Measurements from ENCODE around the gene STK38L. TPM values are rescaled to one million over a fixed set of nuclear protein-coding genes. Genes with fewer than 3 reads are reported as not detected.

Gene STK38L
- total and polyA plus RNA-seq, 7 donors, result 16.8 to 86.2 (median 67.3) TPM

- no peak for DNase-seq
- Histone ChIP-seq H3K36me3 (peaks cover 0 to 59% (median 25%) of the 10 kb centered on the region in 4 donors), H3K9me3 (no peaks in the 10 kb centered on the region), H3K4me1 (peaks cover 0 to 38% (median 31%) of the 10 kb centered on the region in 4 donors), H3K4me3 (no peak overlapping the region), H3K27me3 (no peaks in the 10 kb centered on the region), H3K27ac (peak overlapping the region in 1 of 4 donors; percentile 17)
- intact Hi-C loops (cut with DNase I), result loop anchor here (5.0 kb wide), 3 partner anchors 167 to 372 kb away; partner anchors contain the start of genes FGFR1OP2, INTS13 and TM7SF3
- TF ChIP-seq CTCF (IDR thresholded peaks at IDR 0.05) (no peak), POLR2AphosphoS5 (IDR thresholded peaks at IDR 0.05) (no peak), EP300 (IDR thresholded peaks at IDR 0.05) (no peak)
- 89 to 92% methylated on average over 2 of the region's 2 CpGs for WGBS, 2 donors
Observed at GRCh38 chr12:27309293-27309994, 65.4 kb downstream of the STK38L start.

- TF ChIP-seq CTCF (IDR thresholded peaks at IDR 0.05), result no peak
- TF ChIP-seq POLR2AphosphoS5 (IDR thresholded peaks at IDR 0.05), result no peak
- no peak for TF ChIP-seq EP300 (IDR thresholded peaks at IDR 0.05)
- no peak for TF ChIP-seq POLR2A (IDR thresholded peaks at IDR 0.05)
- peaks cover 0 to 37% (median 28%) of the 10 kb centered on the region in 4 donors for H3K4me1 ChIP-seq
- H3K27me3 ChIP-seq, result no peaks in the 10 kb centered on the region
- no peak for DNase-seq
- 96 to 100% methylated on average over 1 of the region's 1 CpG for WGBS, 2 donors
- H3K27ac ChIP-seq, result peak overlapping the region in 1 of 4 donors; percentile 17
- no peak overlapping the region for H3K4me3 ChIP-seq
- H3K9me3 ChIP-seq, result no peaks in the 10 kb centered on the region
- intact Hi-C loops (cut with DNase I), result loop anchor here (5.0 to 10.0 kb wide), 4 partner anchors 168 to 455 kb away; partner anchors contain the start of genes FGFR1OP2, INTS13 and TM7SF3
- peaks cover 0 to 64% (median 26%) of the 10 kb centered on the region in 4 donors for H3K36me3 ChIP-seq
Observed at GRCh38 chr12:27309995-27310315, 65.9 kb downstream of the STK38L start.

- no peaks in the 10 kb centered on the region for H3K9me3 ChIP-seq
- H3K4me3 ChIP-seq, result no peak overlapping the region
- H3K27me3 ChIP-seq, result no peaks in the 10 kb centered on the region
- no peak for DNase-seq
- peaks cover 0 to 95% (median 28%) of the 10 kb centered on the region in 4 donors for H3K36me3 ChIP-seq
- TF ChIP-seq POLR2A (IDR thresholded peaks at IDR 0.05) (no peak), POLR2AphosphoS5 (IDR thresholded peaks at IDR 0.05) (no peak), CTCF (IDR thresholded peaks at IDR 0.05) (no peak), EP300 (IDR thresholded peaks at IDR 0.05) (no peak)
- 91 to 95% methylated on average over 1 of the region's 1 CpG for WGBS, 2 donors
- H3K4me1 ChIP-seq, result peaks cover 0 to 12% (median 4%) of the 10 kb centered on the region in 4 donors
- H3K27ac ChIP-seq, result no peak overlapping the region
- intact Hi-C loops (cut with DNase I), result loop anchor here (10.0 kb wide), 1 partner anchor 462 kb away; no protein-coding TSS in a partner anchor
Observed at GRCh38 chr12:27316947-27317346, 72.9 kb downstream of the STK38L start.

- Histone ChIP-seq H3K4me1 (peaks cover 0 to 14% (median 5%) of the 10 kb centered on the region in 4 donors), H3K36me3 (peaks cover 0 to 93% (median 29%) of the 10 kb centered on the region in 4 donors), H3K4me3 (no peak overlapping the region), H3K27ac (peak overlapping the region in 3 of 4 donors; percentile 33 to 52 (median 50)), H3K9me3 (no peaks in the 10 kb centered on the region), H3K27me3 (no peaks in the 10 kb centered on the region)
- intact Hi-C loops (cut with DNase I), result loop anchor here (10.0 kb wide), 1 partner anchor 465 kb away; no protein-coding TSS in a partner anchor
- no peak for TF ChIP-seq POLR2A (IDR thresholded peaks at IDR 0.05)
- TF ChIP-seq EP300 (IDR thresholded peaks at IDR 0.05), result no peak
- no peak for TF ChIP-seq CTCF (IDR thresholded peaks at IDR 0.05)
- no peak for TF ChIP-seq POLR2AphosphoS5 (IDR thresholded peaks at IDR 0.05)
- no peak for DNase-seq
- 36 to 54% methylated on average over 1 of the region's 1 CpG for WGBS, 2 donors
Observed at GRCh38 chr12:27319409-27319808, 75.3 kb downstream of the STK38L start.
